C4-2B (cell line): ENCODE data around the gene ZBTB16.

Experiments used
- ZFX ChIP-seq: fragments of 450-650 bp; IDR thresholded peaks from 2 replicates; pipeline ENCODE4 v1.6.1; 2017
- TF ChIP-seq, protein P1 (sequence below): fragments of 450-650 bp; conservative IDR thresholded peaks from 2 replicates; pipeline ENCODE4 v1.5.1; 2017; ENCODE audit warnings: mild to moderate bottlenecking

GRCh38 chr11:114263513-114264170, 204.1 kb downstream of the ZBTB16 start:
- TF ChIP-seq, protein P1, sequence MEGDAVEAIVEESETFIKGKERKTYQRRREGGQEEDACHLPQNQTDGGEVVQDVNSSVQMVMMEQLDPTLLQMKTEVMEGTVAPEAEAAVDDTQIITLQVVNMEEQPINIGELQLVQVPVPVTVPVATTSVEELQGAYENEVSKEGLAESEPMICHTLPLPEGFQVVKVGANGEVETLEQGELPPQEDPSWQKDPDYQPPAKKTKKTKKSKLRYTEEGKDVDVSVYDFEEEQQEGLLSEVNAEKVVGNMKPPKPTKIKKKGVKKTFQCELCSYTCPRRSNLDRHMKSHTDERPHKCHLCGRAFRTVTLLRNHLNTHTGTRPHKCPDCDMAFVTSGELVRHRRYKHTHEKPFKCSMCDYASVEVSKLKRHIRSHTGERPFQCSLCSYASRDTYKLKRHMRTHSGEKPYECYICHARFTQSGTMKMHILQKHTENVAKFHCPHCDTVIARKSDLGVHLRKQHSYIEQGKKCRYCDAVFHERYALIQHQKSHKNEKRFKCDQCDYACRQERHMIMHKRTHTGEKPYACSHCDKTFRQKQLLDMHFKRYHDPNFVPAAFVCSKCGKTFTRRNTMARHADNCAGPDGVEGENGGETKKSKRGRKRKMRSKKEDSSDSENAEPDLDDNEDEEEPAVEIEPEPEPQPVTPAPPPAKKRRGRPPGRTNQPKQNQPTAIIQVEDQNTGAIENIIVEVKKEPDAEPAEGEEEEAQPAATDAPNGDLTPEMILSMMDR = no peak
- TF ChIP-seq ZFX = no peak
